Posterior vena cava (tissue), 2 donors: Measurements from ENCODE around the gene ATP13A3. TPM values are rescaled to one million over a fixed set of nuclear protein-coding genes. Genes with fewer than 3 reads are reported as not detected.
A peak's percentile ranks its signal among the peaks of the same experiment; 100 is the strongest.
"Not testable (repeated sequence)": the region's sequence is repeated elsewhere in the genome, so short reads cannot be mapped to it uniquely, and the experiment has no call there.

ENCODE experiments used
- DNase-seq: peaks from one replicate; pipeline ENCODE4 v3.0.0-alpha.2; 2020; ENCODE audit warnings: low spot score
- intact Hi-C, 2 donors: fragments of 100-400 bp; cut with DNase I; formaldehyde crosslinking; loops; one replicate each; pipeline versions ENCODE4 v1.14.1 to v1.14.2; 2022 to 2023
- total RNA-seq, 2 donors: library from RNA; stranded (reverse); fragmentation: NEBNext Ultra II Directional; extraction: Animal tissue kit (Norgen Biotek cat#: 25700); gene quantifications; one replicate each; pipeline ENCODE4 v1.2.1, GENCODE V29; 2021
- donor health status: DM: yes; HTN: yes; CAD: no.
- donor health status: DM: yes; HTN: yes; CAD: no.

The ATP13A3 gene
- total RNA-seq, 2 donors from 2014 or later = 86.3 to 152 TPM

GRCh38 chr3:194504861-194505260 lies 18.1 kb upstream of the ATP13A3 start:
- no peak for DNase-seq
- intact Hi-C loops = no loop called here

- intact Hi-C loops = no loop called here
- DNase-seq = no peak
Measured at GRCh38 chr3:194504146-194504545, 17.3 kb upstream of the ATP13A3 start.

GRCh38 chr3:194503081-194503531 lies 16.3 kb upstream of the ATP13A3 start:
- DNase-seq = no peak
- intact Hi-C loops = no loop called here

GRCh38 chr3:194500198-194500597 lies 13.4 kb upstream of the ATP13A3 start:
- no peak for DNase-seq
- intact Hi-C loops = no loop called here

- intact Hi-C loops, DNase-seq: not testable (repeated sequence)
Measured at GRCh38 chr3:194499516-194499915, 12.7 kb upstream of the ATP13A3 start.

- intact Hi-C loops = no loop called here
- DNase-seq = no peak
Measured at GRCh38 chr3:194497799-194498575, 11.2 kb upstream of the ATP13A3 start.

GRCh38 chr3:194496217-194496919 lies 9.6 kb upstream of the ATP13A3 start:
- DNase-seq = no peak
- intact Hi-C loops = no loop called here

GRCh38 chr3:194494951-194495374 lies 8.2 kb upstream of the ATP13A3 start:
- intact Hi-C loops = no loop called here
- DNase-seq = no peak

- DNase-seq, intact Hi-C loops: not testable (repeated sequence)
Measured at GRCh38 chr3:194493995-194494927, 7.5 kb upstream of the ATP13A3 start.

- DNase-seq = no peak
- intact Hi-C loops = no loop called here
Measured at GRCh38 chr3:194492001-194492400, 5.2 kb upstream of the ATP13A3 start.

GRCh38 chr3:194489736-194490612 lies 3.2 kb upstream of the ATP13A3 start:
- intact Hi-C loops = loop anchor here (5.0 kb wide), 2 partner anchors 97 to 437 kb away; no protein-coding TSS in a partner anchor
- DNase-seq = no peak

GRCh38 chr3:194488055-194488742 lies 1.4 kb upstream of the ATP13A3 start:
- no peak for DNase-seq
- intact Hi-C loops = loop anchor here (5.0 kb wide), 2 partner anchors 99 to 439 kb away; no protein-coding TSS in a partner anchor

GRCh38 chr3:194487289-194488054 lies 670 bp upstream of the ATP13A3 start:
- peak; percentile 89 for DNase-seq
- intact Hi-C loops = loop anchor here (5.0 kb wide), 2 partner anchors 100 to 440 kb away; no protein-coding TSS in a partner anchor

- intact Hi-C loops = loop anchor here (5.0 kb wide), 2 partner anchors 101 to 441 kb away; no protein-coding TSS in a partner anchor
- peak; percentile 87 for DNase-seq
Measured at GRCh38 chr3:194485881-194486539, 792 bp downstream of the ATP13A3 start.

- DNase-seq = no peak
- intact Hi-C loops = loop anchor here (5.0 kb wide), 2 partner anchors 102 to 442 kb away; no protein-coding TSS in a partner anchor
Measured at GRCh38 chr3:194485468-194485880, 1.3 kb downstream of the ATP13A3 start.

- intact Hi-C loops = loop anchor here (5.0 kb wide), 2 partner anchors 103 to 443 kb away; no protein-coding TSS in a partner anchor
- no peak for DNase-seq
Measured at GRCh38 chr3:194484614-194485013, 2.2 kb downstream of the ATP13A3 start.
